Right lung (tissue), 5 donors: Measurements from ENCODE around the gene C9orf78. TPM values are rescaled to one million over a fixed set of nuclear protein-coding genes. Genes with fewer than 3 reads are reported as not detected.
"Not testable (repeated sequence)": the region's sequence is repeated elsewhere in the genome, so short reads cannot be mapped to it uniquely, and the experiment has no call there.

Source experiments
- DNase-seq, 2 donors: peaks; one replicate each; pipeline ENCODE4 v3.0.0-alpha.2; 2013
- polyA plus RNA-seq, 5 donors: library from polyadenylated mRNA; unstranded; fragments of 120-200 nt; gene quantifications; one replicate each; pipeline versions ENCODE4 v1.2.1 to v1.2.3, GENCODE V29; 2013; ENCODE audit warnings: inconsistent platforms in 1 of 5, low replicate concordance in 1 of 5; ENCODE audit not compliant: insufficient read length in 5 of 5, insufficient read depth in 1 of 5

The C9orf78 gene
- polyA plus RNA-seq, 5 donors = 61.3 to 86.0 (median 70.0) TPM

- DNase-seq = no peak
Measured at GRCh38 chr9:129814432-129815223, 20.4 kb downstream of the C9orf78 start.

- DNase-seq = no peak
Measured at GRCh38 chr9:129813661-129814060, 21.4 kb downstream of the C9orf78 start.

GRCh38 chr9:129812385-129812784 is 22.7 kb downstream of the C9orf78 start:
- DNase-seq = no peak

- no peak for DNase-seq
Measured at GRCh38 chr9:129811967-129812363, 23.1 kb downstream of the C9orf78 start.

- no peak for DNase-seq
Measured at GRCh38 chr9:129810788-129811187, 24.3 kb downstream of the C9orf78 start.

DNA sequence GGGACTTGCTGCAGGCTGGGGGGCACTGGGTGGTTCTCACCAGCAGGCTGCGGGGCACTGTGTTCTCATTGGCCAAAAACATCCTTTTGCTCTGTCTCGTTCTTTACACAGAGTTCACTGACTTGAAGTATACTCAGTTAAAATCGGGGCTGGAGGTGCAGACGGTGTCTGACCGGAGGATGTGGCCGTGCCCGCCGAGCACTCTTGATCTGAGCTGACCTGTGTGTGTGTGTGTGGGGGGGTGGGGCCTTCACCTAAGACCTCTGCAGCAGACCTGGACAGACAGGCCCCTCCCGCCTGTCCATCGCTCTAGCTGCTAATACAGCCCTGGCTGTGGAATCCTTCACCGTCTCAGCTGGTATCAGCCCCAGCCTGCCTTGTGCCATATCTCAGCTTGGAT is 25.0 kb downstream of the C9orf78 start:
- no peak for DNase-seq

DNA sequence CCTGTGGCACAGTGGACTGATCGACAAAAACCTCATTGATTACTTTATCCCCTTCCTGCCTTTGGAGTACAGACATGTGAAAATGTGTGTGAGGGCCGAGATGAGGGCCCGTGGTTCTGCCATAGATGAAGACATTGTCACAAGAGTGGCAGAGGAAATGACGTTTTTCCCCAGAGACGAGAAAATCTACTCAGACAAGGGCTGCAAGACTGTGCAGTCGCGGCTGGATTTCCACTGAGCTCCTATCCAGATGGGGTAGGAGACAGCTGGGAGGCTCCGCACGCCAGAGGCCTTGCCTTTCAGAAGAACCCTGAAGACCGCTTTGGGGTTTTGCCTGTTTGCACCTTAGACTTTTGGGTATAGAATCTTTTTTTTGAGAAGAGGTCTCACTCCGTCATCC is 25.7 kb downstream of the C9orf78 start:
- DNase-seq = no peak

DNA sequence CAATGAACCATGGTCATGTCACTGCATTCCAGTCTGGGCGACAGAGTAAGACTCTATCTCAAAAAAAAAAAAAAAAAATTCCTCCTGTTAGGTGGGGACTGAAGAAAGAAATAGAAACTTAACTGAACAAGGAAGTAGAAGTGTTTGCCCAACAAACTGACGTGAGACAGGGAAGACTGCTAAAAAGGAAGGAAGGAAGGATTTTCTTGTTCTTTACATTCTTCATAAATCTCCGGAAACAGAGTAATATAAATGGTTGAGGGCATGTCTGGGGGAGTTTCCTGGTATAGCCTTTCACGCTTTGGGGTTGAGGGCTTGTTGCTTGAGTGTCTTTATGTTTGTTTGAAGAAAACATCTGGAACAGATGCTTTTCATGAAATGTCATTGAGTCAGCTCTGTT is 29.0 kb downstream of the C9orf78 start:
- DNase-seq = no peak

DNA sequence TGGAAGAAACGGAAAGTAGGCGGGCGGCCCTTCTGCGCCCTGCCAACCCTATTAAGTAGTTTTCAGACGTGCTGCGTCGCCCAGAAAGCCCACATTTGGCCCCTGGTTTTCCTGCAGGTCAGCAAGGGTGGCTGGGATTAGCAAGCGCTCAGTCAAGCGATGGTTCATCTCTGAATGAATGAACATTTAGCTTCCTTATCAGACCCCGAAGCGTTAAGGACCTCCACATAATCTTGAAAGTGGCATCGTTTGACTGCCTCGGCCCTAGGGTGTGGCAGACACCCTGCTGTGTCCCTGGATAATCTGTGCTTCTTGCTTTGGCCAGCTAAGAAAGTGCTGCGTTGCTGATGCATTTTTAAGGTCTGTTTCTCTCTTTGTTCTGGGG is 31.4 kb downstream of the C9orf78 start:
- DNase-seq = no peak

GRCh38 chr9:129802833-129803675 is 32.0 kb downstream of the C9orf78 start, which contains the start of gene TOR1B:
Gene TOR1B (plus strand): TSS chr9:129803184. CDS start chr9:129803213, 29 bp downstream.
- peak; percentile 91 to 92 for DNase-seq

GRCh38 chr9:129801504-129801903 is 33.6 kb downstream of the C9orf78 start:
- no peak for DNase-seq

- no peak for DNase-seq
Measured at GRCh38 chr9:129798973-129799372, 36.1 kb downstream of the C9orf78 start.

- not testable (repeated sequence) for DNase-seq
Measured at GRCh38 chr9:129796029-129796428, 39.0 kb downstream of the C9orf78 start.

GRCh38 chr9:129794549-129794948 is 40.5 kb downstream of the C9orf78 start:
- DNase-seq = no peak

DNA sequence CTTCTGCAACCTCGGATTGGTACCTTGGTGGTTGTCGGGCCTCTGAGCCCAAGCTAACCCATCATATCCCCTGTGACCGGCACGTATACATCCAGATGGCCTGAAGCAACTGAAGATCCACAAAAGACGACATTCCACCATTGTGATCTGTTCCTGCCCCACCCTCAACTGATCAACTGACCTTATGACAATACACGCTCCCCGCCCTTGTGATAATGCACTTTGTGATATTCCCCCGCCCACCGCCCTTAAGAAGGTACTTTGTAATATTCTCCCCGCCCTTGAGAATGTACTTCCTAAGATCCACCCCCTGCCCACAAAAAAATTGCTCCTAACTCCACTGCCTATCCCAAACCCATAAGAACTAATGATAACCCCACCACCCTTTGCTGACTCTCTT is 48.6 kb downstream of the C9orf78 start:
- no peak for DNase-seq

GRCh38 chr9:129785866-129786265 is 49.2 kb downstream of the C9orf78 start:
- no peak for DNase-seq

DNA sequence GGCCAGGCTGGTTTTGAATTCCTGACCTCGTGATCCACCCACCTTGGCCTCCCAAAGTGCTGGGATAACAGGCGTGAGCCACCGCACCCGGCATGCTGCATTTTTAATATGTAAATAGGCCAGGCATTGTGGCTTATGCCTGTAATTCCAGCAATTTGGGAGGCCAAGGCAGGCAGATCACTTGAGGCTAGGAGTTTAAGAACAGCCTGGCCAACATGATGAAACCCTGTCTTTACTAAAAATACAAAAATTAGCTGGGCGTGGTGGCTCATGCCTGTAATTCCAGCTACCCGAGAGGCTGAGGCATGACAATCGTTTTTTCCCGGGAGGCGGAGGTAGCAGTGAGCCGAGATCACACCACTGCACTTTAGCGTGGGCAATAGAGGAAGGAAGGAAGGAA is 50.1 kb downstream of the C9orf78 start:
- not testable (repeated sequence) for DNase-seq

DNA sequence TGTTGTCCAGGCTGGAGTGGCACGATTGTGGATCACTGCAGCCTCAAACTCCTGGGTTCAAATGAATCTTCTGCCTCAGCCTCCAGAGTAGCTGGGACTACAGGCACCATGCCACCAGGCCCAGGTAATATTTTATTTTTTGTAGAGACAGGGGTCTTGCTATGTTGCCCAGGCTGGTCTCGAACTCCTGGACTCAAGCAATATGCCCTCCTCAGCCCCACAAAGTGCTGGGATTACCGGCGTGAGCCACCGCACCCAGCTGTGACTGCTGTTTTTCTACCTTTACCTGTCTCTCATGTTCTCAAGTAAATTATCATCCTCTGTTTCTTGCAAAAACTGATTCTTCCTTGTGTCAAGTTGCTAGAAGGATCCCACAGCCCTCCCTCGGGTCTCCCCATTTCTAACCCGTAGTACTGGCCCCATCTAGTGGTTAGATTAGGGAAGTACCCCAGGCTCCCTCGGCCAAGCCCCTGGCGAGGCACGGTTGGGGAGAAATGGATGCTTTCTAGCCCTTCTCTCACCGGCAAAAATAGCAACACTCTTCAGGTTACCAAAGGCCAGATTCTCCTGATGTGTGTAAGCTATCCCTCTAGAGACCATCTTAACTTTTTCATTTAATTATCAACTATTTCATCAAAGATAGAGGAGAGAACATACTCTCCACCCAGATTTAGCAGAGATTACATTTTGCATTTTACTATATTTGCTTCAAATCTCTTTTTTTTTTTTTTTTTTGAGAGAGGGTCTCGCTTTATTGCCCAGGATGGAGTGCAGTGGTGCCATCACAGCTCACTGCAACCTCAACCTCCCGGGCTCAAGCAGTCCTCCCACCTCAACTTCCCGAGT is 51.3 kb downstream of the C9orf78 start:
- peak; percentile 38 to 71 for DNase-seq

DNA sequence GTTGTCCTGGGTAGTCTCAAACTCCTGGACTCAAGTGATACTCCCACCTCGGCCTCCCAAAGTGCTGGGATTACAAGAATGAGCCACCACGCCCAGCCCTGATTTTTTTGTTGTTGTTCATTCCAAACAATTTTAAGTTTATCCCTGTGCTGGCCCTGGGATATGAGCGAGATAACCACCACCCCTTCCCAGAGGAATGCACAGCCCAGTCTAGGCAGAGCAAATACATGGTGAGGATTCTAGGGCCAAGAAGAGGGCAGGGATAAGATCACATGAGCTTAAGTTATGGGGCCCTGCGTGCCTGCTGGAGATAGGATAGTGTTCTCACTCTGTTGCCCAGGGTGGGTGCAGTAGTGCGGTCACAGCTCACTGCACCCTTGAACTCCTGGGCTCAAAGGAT is 53.1 kb downstream of the C9orf78 start:
- no peak for DNase-seq

GRCh38 chr9:129781131-129781530 is 53.9 kb downstream of the C9orf78 start:
- no peak for DNase-seq

- no peak for DNase-seq
Measured at GRCh38 chr9:129779560-129780190, 55.4 kb downstream of the C9orf78 start.
